Measurements from ENCODE around the gene SPNS3. TPM values are rescaled to one million over a fixed set of nuclear protein-coding genes. Genes with fewer than 3 reads are reported as not detected.

SPNS3 gene
- total RNA-seq, 1 donor from 2014 or later: 0.24 TPM

GRCh38 chr17:4505187-4505586 lies 71.4 kb downstream of the SPNS3 start:
- ATAC-seq: no peak
- peaks cover 17% of the 10 kb centered on the region for H3K27me3 ChIP-seq (ENCODE audit: low read depth)
- DNase-seq: no peak
- no peak for TF ChIP-seq CTCF (IDR thresholded peaks at IDR 0.05)
- intact Hi-C loops (cut with DNase I): no loop called here
- peak overlapping the region; percentile 46 for H3K27ac ChIP-seq
- H3K4me1 ChIP-seq: peaks cover 99% of the 10 kb centered on the region
- no peaks in the 10 kb centered on the region for H3K36me3 ChIP-seq
- H3K9me3 ChIP-seq: no peaks in the 10 kb centered on the region
- H3K4me3 ChIP-seq: peak overlapping the region; percentile 11

- TF ChIP-seq CTCF (IDR thresholded peaks at IDR 0.05): no peak
- no peaks in the 10 kb centered on the region for H3K36me3 ChIP-seq
- peaks cover 6% of the 10 kb centered on the region for H3K27me3 ChIP-seq (ENCODE audit: low read depth)
- H3K27ac ChIP-seq: peak overlapping the region; percentile 46
- no peak for DNase-seq
- no peak for ATAC-seq
- intact Hi-C loops (cut with DNase I): no loop called here
- peaks cover 99% of the 10 kb centered on the region for H3K4me1 ChIP-seq
- no peak overlapping the region for H3K4me3 ChIP-seq
- H3K9me3 ChIP-seq: no peaks in the 10 kb centered on the region
These were observed 72.6 kb downstream of the SPNS3 start for GRCh38 chr17:4506175-4506813.

GRCh38 chr17:4506892-4507291 lies 73.2 kb downstream of the SPNS3 start:
- H3K36me3 ChIP-seq: no peaks in the 10 kb centered on the region
- no peaks in the 10 kb centered on the region for H3K9me3 ChIP-seq
- DNase-seq (no peak), ATAC-seq (no peak)
- peaks cover 100% of the 10 kb centered on the region for H3K4me1 ChIP-seq
- no peak for TF ChIP-seq CTCF (IDR thresholded peaks at IDR 0.05)
- H3K4me3 ChIP-seq: no peak overlapping the region
- peaks cover 4% of the 10 kb centered on the region for H3K27me3 ChIP-seq (ENCODE audit: low read depth)
- peak overlapping the region; percentile 46 for H3K27ac ChIP-seq
- intact Hi-C loops (cut with DNase I): no loop called here

GRCh38 chr17:4507361-4508111 lies 73.8 kb downstream of the SPNS3 start:
- ATAC-seq: peak; percentile 45 to 59

GRCh38 chr17:4508207-4508606 lies 74.5 kb downstream of the SPNS3 start:
- ATAC-seq: no peak
- H3K27ac ChIP-seq: peak overlapping the region; percentile 76
- no peak overlapping the region for H3K4me3 ChIP-seq
- H3K9me3 ChIP-seq: no peaks in the 10 kb centered on the region
- no peaks in the 10 kb centered on the region for H3K36me3 ChIP-seq
- intact Hi-C loops (cut with DNase I): no loop called here
- H3K27me3 ChIP-seq (ENCODE audit: low read depth): peaks cover 1% of the 10 kb centered on the region
- no peak for TF ChIP-seq CTCF (IDR thresholded peaks at IDR 0.05)
- no peak for DNase-seq
- peaks cover 98% of the 10 kb centered on the region for H3K4me1 ChIP-seq

More at GRCh38 chr17:4507361-4508111, 73.8 kb downstream of the SPNS3 start:
- H3K9me3 ChIP-seq: no peaks in the 10 kb centered on the region
- intact Hi-C loops (cut with DNase I): no loop called here
- DNase-seq: no peak
- TF ChIP-seq CTCF (IDR thresholded peaks at IDR 0.05): no peak
- no peaks in the 10 kb centered on the region for H3K36me3 ChIP-seq
- H3K27ac ChIP-seq: peak overlapping the region; percentile 76
- H3K27me3 ChIP-seq (ENCODE audit: low read depth): peaks cover 4% of the 10 kb centered on the region
- peaks cover 98% of the 10 kb centered on the region for H3K4me1 ChIP-seq
- no peak overlapping the region for H3K4me3 ChIP-seq

Data from lower lobe of right lung (tissue), 2 donors.